ENCODE data around the gene ZFP36L2.

DNA sequence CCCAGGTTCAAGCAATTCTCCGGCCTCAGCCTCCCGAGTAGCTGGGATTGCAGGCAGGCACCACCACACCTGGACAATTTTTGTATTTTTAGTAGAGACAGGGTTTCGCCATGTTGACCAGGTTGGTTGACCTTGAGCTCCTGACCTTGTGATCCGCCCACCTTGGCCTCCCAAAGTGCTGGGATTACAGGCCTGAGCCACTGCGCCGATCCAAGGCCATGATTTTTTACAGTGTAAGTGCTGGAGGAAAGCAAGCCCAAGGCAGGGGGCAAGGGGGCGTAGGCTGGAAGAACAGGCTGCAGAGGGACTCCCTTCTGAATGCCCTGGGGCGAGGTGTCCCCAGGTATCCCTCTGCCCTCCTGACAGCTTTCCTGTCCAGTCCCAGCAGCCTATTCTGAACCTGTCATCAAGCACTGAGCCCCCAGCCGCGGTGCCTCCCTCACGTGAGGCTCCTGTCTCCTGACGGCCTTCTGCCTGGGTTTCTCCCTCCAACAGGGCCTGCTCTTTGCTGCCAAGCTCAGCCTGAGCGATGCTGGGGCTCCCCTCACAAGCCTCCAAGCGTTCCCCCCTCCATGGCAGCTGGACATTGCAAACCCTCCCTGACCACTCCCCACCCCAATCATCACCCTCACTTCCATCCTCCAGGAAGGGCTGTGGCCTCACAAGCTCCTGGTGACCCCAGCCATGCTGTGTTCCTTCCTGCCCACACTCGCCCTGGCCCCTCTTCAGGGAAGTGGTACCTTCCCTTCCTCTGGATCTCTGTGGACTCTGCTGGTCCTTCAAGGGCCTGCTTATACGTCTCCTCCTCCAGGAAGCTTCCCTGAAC lies 37.6 kb downstream of the ZFP36L2 start:
- TF ChIP-seq ELF4 (IDR thresholded peaks at IDR 0.05) (no peak), HDGF (IDR thresholded peaks at IDR 0.05; ENCODE audit: borderline replicate concordance) (no peak), TARDBP (IDR thresholded peaks at IDR 0.05) (no peak), L3MBTL2 (conservative IDR thresholded peaks at IDR 0.05) (no peak), FOXM1 (IDR thresholded peaks at IDR 0.05; ENCODE audit: borderline replicate concordance) (no peak), ZNF384 (IDR thresholded peaks at IDR 0.05) (no peak), SP1 (IDR thresholded peaks at IDR 0.05) (no peak), LEF1 (IDR thresholded peaks at IDR 0.05; ENCODE audit: borderline replicate concordance) (no peak)
- TF ChIP-seq, protein P1, sequence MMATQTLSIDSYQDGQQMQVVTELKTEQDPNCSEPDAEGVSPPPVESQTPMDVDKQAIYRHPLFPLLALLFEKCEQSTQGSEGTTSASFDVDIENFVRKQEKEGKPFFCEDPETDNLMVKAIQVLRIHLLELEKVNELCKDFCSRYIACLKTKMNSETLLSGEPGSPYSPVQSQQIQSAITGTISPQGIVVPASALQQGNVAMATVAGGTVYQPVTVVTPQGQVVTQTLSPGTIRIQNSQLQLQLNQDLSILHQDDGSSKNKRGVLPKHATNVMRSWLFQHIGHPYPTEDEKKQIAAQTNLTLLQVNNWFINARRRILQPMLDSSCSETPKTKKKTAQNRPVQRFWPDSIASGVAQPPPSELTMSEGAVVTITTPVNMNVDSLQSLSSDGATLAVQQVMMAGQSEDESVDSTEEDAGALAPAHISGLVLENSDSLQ (IDR thresholded peaks at IDR 0.05) = no peak
